Measurements from ENCODE around the gene CDH16.
A peak's percentile ranks its signal among the peaks of the same experiment; 100 is the strongest.

Gene CDH16

DNA sequence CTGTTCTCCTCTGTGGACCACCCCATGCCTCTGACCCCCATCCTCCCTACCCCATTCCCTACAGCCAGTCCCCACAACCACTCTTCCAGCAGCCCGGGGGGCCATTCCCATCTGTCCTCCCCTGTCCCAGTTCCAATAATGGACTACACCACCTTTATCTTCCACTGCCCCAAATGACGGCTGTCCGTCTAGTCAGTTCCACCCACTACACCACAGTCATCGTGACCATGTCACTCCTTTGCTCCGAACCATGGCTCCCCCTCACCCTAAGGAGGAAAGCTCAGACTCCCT lies 23.1 kb downstream of the CDH16 start:
- DNase-seq (ENCODE audit: low spot score), result no peak

GRCh38 chr16:66894948-66895688 lies 23.6 kb downstream of the CDH16 start:
- DNase-seq (ENCODE audit: low spot score), result peak; percentile 58

DNA sequence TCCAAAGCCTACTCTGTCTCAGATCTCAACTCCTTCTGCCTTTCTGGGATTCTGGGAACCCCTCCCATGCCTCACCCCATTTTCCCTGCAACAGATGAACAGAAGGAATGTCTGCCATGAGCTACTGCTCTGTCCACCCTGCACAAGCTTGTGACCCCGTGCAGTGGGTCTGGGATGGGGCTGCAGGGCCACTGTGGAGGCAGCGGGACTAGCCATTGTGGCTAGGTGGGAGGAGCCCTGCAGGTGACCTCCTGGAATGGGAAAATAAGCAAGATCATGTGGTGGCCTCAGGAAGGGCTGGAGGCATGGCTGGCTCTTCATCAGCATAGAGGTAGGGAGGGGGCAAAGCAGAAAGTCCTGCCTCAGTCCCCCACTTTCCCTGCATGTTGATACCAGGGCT lies 24.6 kb downstream of the CDH16 start:
- no peak for DNase-seq (ENCODE audit: low spot score)

DNA sequence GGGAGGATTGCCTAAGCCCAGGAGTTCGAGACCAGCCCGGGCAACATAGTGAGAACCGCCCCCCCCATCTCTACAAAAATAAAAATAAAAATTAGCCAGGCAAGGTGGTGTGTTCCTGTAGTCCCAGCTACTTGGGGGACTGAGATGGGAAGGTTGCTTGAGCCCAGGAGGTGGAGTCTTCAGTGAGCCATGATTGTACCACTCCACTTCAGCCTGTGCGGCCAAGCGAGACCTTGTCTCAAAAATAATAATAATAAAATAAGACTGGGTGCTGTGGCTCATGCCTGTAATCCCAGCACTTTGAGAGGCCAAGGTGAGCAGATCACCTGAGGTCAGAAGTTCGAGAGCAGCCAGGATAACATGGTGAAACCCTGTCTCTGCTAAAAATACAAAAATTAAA lies 26.9 kb downstream of the CDH16 start:
- no peak for DNase-seq (ENCODE audit: low spot score)

DNA sequence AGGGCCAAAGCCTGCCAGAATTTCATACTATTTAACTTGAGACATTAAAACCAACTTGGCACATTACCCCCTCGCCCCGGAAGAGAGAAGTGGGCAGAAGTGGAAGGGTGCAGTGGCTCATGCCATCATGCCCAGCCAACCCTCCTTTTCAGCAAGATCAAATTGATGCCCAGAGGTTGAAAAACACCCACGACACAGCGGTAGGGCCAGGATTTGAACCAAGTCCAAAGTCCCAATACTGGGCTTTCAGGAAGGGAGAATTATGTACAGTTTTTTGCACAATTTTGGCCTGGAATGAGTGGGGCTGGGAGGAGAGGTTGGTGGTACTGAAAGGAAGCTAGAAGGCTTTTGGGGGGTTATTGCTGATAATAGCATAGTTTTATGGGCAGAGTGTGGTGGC lies 27.3 kb downstream of the CDH16 start:
- no peak for DNase-seq (ENCODE audit: low spot score)

DNA sequence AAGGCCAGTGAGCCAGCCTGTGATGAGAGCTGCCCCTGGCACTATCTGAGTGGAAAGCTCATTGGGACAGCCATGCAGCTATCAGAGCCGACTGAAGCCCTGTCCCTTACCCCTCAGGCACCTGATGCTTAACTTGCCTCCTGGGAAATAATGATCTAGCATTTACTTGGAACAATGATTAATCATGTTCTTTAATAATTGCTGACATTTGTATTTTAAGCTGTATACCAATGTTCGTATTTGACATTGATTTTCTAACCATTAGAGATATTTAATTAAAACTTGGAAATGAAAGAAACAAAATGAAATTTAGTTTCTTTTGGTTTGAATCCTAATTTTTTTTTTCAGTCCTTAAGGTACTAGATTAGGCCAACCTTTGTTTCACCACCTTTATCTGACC lies 27.9 kb downstream of the CDH16 start:
- DNase-seq (ENCODE audit: low spot score), result no peak

DNA sequence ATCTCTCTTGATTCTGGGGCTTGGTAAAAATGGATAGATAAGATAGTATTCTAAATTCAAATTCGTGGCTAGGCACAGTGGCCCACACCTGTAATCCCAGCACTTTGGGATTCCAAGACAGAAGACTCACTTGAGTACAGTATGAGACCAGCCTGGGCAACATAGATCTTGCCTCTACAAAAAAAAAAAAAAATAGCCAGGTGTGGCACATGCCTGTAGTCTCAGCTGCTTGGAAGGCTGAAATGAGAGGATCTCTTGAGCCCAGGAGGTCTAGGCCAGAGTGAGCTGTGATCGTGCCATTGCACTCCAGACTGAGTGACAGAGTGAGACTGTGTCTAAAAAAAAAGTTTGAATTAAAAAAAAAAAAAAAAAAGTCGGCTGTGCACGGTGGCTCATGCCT lies 29.1 kb downstream of the CDH16 start:
- no peak for DNase-seq (ENCODE audit: low spot score)

DNA sequence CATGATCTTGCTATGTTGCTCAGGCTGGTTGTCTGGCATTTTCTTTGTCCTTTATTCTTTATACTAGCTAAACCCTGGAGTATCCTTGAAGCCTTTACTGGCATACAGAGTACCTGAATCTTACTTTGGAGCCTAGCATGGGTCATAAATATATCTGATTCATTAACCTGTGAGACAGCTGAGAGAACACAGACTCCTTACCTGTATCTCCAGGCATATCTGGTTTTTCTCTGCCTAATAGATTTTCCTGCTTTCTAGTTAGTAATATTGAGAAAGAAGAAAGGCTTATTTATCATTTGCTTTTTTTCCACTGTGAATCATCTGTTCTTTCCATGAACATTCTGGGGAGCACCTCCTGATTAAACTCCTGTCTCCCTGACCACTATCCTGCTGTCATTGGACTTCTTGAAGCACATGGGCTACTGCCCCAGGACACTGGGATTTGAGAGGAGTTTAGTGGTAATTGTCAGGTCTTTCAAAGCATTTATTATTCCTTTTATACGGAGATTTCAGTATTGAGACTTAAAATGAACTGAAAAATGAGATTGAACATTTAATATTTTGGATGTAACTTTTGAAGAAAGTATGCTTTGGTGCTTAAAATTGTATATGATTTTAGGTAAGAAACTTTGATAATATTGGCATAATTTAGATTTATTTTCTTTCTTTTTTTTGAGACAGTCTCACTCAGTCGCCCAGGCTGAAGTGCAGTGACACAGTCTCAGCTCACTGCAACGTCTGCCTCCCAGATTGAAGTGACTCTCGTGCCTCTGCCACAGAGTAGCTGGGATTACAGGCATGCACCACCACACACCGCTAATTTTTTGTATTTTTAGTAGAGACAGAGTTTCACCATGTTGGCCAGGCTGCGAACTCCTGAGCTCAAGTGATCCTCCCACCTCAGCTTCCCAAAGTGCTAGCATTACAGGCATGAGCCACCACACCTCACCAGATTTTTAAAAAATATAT lies 29.8 kb downstream of the CDH16 start:
- no peak for DNase-seq (ENCODE audit: low spot score)

GRCh38 chr16:66886914-66887313 lies 31.8 kb downstream of the CDH16 start:
- no peak for DNase-seq (ENCODE audit: low spot score)

- no peak for DNase-seq (ENCODE audit: low spot score)
These were observed 32.4 kb downstream of the CDH16 start for GRCh38 chr16:66886321-66886720.

- no peak for DNase-seq (ENCODE audit: low spot score)
These were observed 33.2 kb downstream of the CDH16 start for GRCh38 chr16:66885491-66885890.

DNA sequence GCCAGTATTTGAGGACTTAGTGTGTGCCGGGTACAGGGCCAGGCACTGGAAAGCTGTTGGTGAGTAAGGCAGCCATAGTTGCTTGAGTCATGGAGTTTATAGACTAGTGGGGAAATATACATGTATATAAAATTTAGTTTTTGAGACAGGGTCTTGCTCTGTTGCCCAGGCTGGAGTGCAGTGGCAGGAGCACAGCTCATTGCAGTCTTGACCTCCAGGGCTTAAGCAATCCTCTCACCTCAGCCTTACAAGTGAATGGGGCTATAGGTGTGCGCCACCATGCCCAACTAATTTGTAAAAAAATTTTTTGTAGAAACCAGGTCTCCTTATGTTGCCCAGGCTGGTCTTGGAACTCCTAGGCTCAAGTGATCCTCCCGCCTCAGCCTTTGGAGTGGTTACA lies 36.0 kb downstream of the CDH16 start:
- no peak for DNase-seq (ENCODE audit: low spot score)

DNA sequence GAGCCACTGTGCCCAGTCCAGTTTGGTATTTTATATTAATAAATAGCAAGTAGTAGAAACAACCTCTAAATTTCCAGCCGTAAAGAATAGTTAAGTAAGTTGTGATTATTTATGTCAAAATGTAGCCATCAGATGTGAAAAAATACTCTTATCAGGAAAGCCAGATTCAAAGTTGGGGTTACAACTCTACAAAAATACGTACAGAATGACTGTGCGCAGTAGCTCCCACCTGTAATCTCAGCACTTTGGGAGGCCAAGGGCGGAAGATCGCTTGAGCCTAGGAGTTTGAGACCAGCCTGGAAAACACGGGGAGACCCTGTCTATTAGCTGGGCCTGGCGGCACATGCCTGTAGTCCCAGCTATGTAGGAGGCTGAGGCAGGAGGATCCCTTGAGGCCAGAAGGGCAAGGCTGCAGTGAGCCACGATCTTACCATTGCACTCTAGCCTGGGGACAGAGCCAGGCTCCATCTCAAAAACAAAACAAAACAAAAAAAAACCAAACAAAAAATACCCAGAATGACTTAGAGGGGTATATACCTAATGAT lies 36.6 kb downstream of the CDH16 start:
- no peak for DNase-seq (ENCODE audit: low spot score)

DNA sequence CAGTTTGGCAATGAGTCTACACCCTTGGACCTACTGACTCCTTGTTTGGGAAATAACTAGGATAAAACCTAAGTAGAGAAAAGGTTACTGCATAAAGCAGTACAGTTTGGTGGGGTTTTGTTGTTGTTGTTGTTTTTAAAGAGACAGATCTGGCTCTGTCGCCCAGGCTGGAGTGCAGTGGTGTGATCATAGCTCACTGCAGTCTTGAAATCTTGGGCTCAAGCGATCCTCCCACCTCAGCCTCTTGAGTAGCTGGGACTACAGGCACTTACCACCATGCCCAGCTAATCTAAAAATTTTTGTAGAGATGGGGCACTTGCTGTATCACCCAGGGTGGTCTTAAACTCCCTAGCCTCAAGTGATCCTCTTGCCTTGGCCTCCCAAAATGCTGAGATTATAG lies 37.1 kb downstream of the CDH16 start:
- no peak for DNase-seq (ENCODE audit: low spot score)

- DNase-seq (ENCODE audit: low spot score), result no peak
These were observed 37.7 kb downstream of the CDH16 start for GRCh38 chr16:66881014-66881417.

DNA sequence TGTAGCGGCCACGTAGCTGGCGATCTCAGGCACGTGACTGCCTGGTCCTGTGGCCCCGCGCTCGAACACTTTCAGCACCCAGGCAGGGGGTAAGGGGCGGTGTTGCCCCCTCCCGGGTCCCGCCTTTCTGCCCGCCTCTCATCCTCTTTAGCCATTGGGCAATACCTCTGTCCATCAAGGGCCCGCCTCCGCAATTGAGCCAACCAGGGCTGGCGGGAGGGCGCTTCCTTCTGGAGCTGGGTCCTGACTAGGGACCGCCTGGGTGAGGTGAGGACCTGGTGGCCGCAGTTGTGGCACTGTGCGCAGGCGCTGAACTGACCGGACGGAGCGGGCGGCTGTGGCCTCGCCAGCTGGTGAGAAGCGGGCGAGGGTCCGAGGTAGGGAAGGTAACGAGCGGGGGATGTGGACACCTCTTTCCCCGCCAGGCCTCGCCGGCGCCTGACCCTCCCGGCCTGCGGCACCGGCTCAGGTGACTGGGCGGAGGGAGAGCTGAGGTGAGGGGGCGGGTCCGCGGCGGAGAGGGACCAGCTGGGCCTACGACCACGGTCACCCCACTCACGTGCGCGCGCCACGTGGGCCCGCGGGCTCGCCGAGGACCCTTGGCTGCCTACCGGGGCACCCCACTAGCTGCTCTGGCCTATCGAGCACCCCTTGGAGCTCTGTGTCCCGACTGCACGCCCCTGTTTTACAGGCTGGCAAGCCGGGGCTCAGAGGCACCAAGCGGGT lies 38.2 kb downstream of the CDH16 start, which contains the start of gene PDP2:
TSS of gene PDP2 (plus strand) at position 228 of the 726 bp plus-strand sequence. CDS start 3,770 bp downstream, outside the sequence.
- peak; percentile 86 for DNase-seq (ENCODE audit: low spot score)

GRCh38 chr16:66878067-66878466 lies 40.6 kb downstream of the CDH16 start:
- no peak for DNase-seq (ENCODE audit: low spot score)

DNA sequence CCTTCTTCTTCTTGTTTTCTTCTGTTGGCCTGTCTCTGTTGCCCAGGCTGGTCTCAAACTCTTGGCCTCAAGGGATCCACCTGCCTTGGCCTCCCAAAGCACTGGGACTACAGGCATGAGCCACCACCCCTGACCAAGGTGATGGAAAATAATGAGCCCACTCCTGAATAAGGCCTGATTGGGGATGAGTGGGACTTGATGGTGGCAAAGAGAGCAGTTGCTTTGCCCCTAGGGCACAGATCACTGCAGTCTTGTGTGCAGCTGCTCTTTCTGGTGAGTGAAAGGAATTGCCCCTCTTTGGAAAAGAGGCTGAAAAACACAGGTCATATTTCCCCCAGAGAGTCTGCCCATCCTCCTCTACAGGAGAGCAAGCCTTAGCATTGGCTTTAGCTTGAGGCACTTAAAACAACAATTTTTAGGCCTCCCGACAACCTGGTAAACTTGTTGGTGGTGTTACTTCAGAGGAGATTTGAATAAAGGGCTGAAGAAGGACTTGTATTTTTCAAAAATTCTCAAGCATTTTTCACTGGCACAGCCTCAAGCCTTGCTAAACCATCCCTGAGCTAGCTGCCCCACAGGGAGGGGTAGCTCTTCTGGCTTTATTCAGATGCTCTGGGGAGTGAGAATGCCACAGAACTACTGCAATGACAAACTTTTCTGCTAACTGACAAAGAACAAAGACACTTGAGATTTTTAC lies 44.5 kb downstream of the CDH16 start:
- DNase-seq (ENCODE audit: low spot score), result no peak

GRCh38 chr16:66873685-66874055 lies 45.0 kb downstream of the CDH16 start:
- no peak for DNase-seq (ENCODE audit: low spot score)

GRCh38 chr16:66872943-66873684 lies 45.6 kb downstream of the CDH16 start:
- DNase-seq (ENCODE audit: low spot score), result peak; percentile 95

- DNase-seq (ENCODE audit: low spot score), result no peak
These were observed 46.1 kb downstream of the CDH16 start for GRCh38 chr16:66872559-66872942.

All from SW480 (cell line).